ENCODE results near the gene PRDM16. TPM values are rescaled to one million over a fixed set of nuclear protein-coding genes. Genes with fewer than 3 reads are reported as not detected.

Gene PRDM16
- total RNA-seq, 4 donors from 2014 or later: 5.9 to 41.7 (median 11.2) TPM

- Histone ChIP-seq H3K27ac (peak overlapping the region in 3 of 4 donors; percentile 19 to 94 (median 90)), H3K9me3 (no peaks in the 10 kb centered on the region), H3K36me3 (no peaks in the 10 kb centered on the region), H3K4me3 (no peak overlapping the region), H3K4me1 (peaks cover 0 to 69% (median 10%) of the 10 kb centered on the region in 4 donors), H3K27me3 (peaks cover 0 to 10% of the 10 kb centered on the region in 2 donors)
- 12 to 38% methylated on average over 8 to 17 of the region's 17 CpGs for WGBS, 2 donors
- no peak for DNase-seq (ENCODE audit: low spot score in 2 of 2)
- TF ChIP-seq EP300 (IDR thresholded peaks at IDR 0.05) (no peak), POLR2A (IDR thresholded peaks at IDR 0.05) (no peak), CTCF (IDR thresholded peaks at IDR 0.05) (no peak)
These were observed 73.2 kb downstream of the PRDM16 start for GRCh38 chr1:3142236-3142635.

- Histone ChIP-seq H3K27ac (peak overlapping the region in 2 of 4 donors; percentile 90 to 94), H3K9me3 (no peaks in the 10 kb centered on the region), H3K4me1 (peaks cover 0 to 65% (median 10%) of the 10 kb centered on the region in 4 donors), H3K4me3 (no peak overlapping the region), H3K27me3 (peaks cover 0 to 10% of the 10 kb centered on the region in 2 donors), H3K36me3 (no peaks in the 10 kb centered on the region)
- DNase-seq (ENCODE audit: low spot score in 2 of 2): no peak
- TF ChIP-seq EP300 (IDR thresholded peaks at IDR 0.05) (no peak), CTCF (IDR thresholded peaks at IDR 0.05) (no peak), POLR2A (IDR thresholded peaks at IDR 0.05) (no peak)
- WGBS, 2 donors: 71 to 82% methylated on average over 12 of the region's 12 CpGs
These were observed 73.7 kb downstream of the PRDM16 start for GRCh38 chr1:3142751-3143150.

- WGBS, 2 donors: 36 to 38% methylated on average over 27 to 38 of the region's 39 CpGs
- Histone ChIP-seq H3K9me3 (no peaks in the 10 kb centered on the region), H3K4me1 (peaks cover 0 to 39% (median 5%) of the 10 kb centered on the region in 4 donors), H3K36me3 (no peaks in the 10 kb centered on the region), H3K27me3 (peaks cover 0 to 10% of the 10 kb centered on the region in 2 donors), H3K4me3 (no peak overlapping the region), H3K27ac (peak overlapping the region in 2 of 4 donors; percentile 13 to 71)
- no peak for DNase-seq (ENCODE audit: low spot score in 2 of 2)
- peak in 1 of 2 donors; percentile 5 for TF ChIP-seq EP300 (IDR thresholded peaks at IDR 0.05)
- no peak for TF ChIP-seq POLR2A (IDR thresholded peaks at IDR 0.05)
These were observed 76.7 kb downstream of the PRDM16 start for GRCh38 chr1:3145532-3146325.

GRCh38 chr1:3146458-3146857 is 77.5 kb downstream of the PRDM16 start:
- peaks cover 0 to 10% of the 10 kb centered on the region in 2 donors for H3K27me3 ChIP-seq
- 90 to 92% methylated on average over 14 of the region's 14 CpGs for WGBS, 2 donors
- H3K4me1 ChIP-seq: peaks cover 0 to 32% (median 3%) of the 10 kb centered on the region in 4 donors

GRCh38 chr1:3146907-3147306 is 77.9 kb downstream of the PRDM16 start:
- DNase-seq (ENCODE audit: low spot score in 2 of 2): no peak
- no peak overlapping the region for H3K27ac ChIP-seq
- no peaks in the 10 kb centered on the region for H3K9me3 ChIP-seq
- peaks cover 0 to 10% of the 10 kb centered on the region in 2 donors for H3K27me3 ChIP-seq
- TF ChIP-seq CTCF (IDR thresholded peaks at IDR 0.05): no peak
- TF ChIP-seq EP300 (IDR thresholded peaks at IDR 0.05): no peak
- no peak for TF ChIP-seq POLR2A (IDR thresholded peaks at IDR 0.05)
- WGBS, 2 donors: 88 to 92% methylated on average over 19 of the region's 19 CpGs
- no peak overlapping the region for H3K4me3 ChIP-seq
- no peaks in the 10 kb centered on the region for H3K36me3 ChIP-seq
- peaks cover 0 to 27% (median under 1%) of the 10 kb centered on the region in 4 donors for H3K4me1 ChIP-seq

More at GRCh38 chr1:3146458-3146857, 77.5 kb downstream of the PRDM16 start:
- no peak for TF ChIP-seq CTCF (IDR thresholded peaks at IDR 0.05)
- TF ChIP-seq POLR2A (IDR thresholded peaks at IDR 0.05): no peak
- TF ChIP-seq EP300 (IDR thresholded peaks at IDR 0.05): no peak
- no peaks in the 10 kb centered on the region for H3K9me3 ChIP-seq
- no peak overlapping the region for H3K4me3 ChIP-seq
- peak overlapping the region in 1 of 4 donors; percentile 71 for H3K27ac ChIP-seq
- H3K36me3 ChIP-seq: no peaks in the 10 kb centered on the region
- DNase-seq (ENCODE audit: low spot score in 2 of 2): no peak
